HCT116 (cell line): Measurements from ENCODE around the gene FTO. TPM values are rescaled to one million over a fixed set of nuclear protein-coding genes. Genes with fewer than 3 reads are reported as not detected.

Experiments used
- ATAC-seq: fragments of 200-7000 bp; cut with Tn5 transposase; 2 replicates; pipeline ENCODE4 v1.9.1; 2020; ENCODE audit warnings: mild to moderate bottlenecking, moderate library complexity
- BruUV-seq: library from RNA; stranded (reverse); fragments of 400-500 nt; replicated peaks from 2 replicates; lab custom pipeline; 2021; lab: Mats Ljungman, UMichigan
- CTCF ChIA-PET: fragments of 300-600 bp; sonication (Branson Sonifier 250); formaldehyde crosslinking; loops from one replicate; lab custom pipeline; 2021; ENCODE audit warnings: antibody characterized with exemption; lab: Charles Lee
- POLR2A ChIA-PET: fragments of 300-600, 350-600 bp; sonication (Branson Sonifier 250); formaldehyde crosslinking; loops from one replicate; lab custom pipeline; 2021; ENCODE audit warnings: antibody characterized with exemption; lab: Charles Lee
- RAD21 ChIA-PET, 2 experiments: fragments of 300-600 bp; sonication (Branson Sonifier 250); formaldehyde crosslinking; loops; one replicate each; lab custom pipeline; 2023; ENCODE audit warnings: low total read pairs in 2 of 2; ENCODE audit not compliant: uncharacterized antibody in 2 of 2, unreplicated experiment in 2 of 2, low non-redundant PET in 1 of 2; lab: Charles Lee
- DNase-seq: peaks from one replicate; pipeline ENCODE4 v3.0.0-alpha.2; 2010; ENCODE audit warnings: low read depth, low spot score
- H2AFZ ChIP-seq: fragments of 200-600 bp; shearing (Covaris generic), sonication (generic); 2 replicates; pipeline ENCODE4 v1.6.1; 2017; ENCODE audit warnings: low read depth, mixed run types, mixed read lengths, antibody characterized with exemption, low read length; ENCODE audit not compliant: poor library complexity, severe bottlenecking
- H3K27ac ChIP-seq: 2 replicates; pipeline ENCODE4 v1.5.1; 2012; ENCODE audit warnings: low read depth, low read length
- H3K27me3 ChIP-seq: fragments of 200-600 bp; sonication (generic); 2 replicates; pipeline ENCODE4 v1.6.1; 2016; ENCODE audit warnings: mixed run types, low read length, mixed read lengths; ENCODE audit not compliant: insufficient read depth
- H3K36me3 ChIP-seq, 2 experiments: fragments of 200-500 bp in 1 of 2; fragments of 200-600 bp in 1 of 2; sonication (Bioruptor generic) in 1 of 2; sonication (generic) in 1 of 2; 2 replicates each; pipeline versions ENCODE4 v1.5.1 to v1.6.1; 2014 to 2016; ENCODE audit warnings: low read length in 2 of 2, inconsistent platforms in 1 of 2, mixed read lengths in 1 of 2, mixed run types in 1 of 2; ENCODE audit not compliant: insufficient read depth in 2 of 2, control insufficient read depth in 1 of 2
- H3K4me1 ChIP-seq, 2 experiments: fragments of 200-600 bp in 1 of 2; sonication (generic) in 1 of 2; 2 replicates each; pipeline versions ENCODE4 v1.5.1 to v1.6.1; 2012 to 2017; ENCODE audit warnings: low read length in 2 of 2, inconsistent platforms in 1 of 2, mild to moderate bottlenecking in 1 of 2, mixed read lengths in 1 of 2, mixed run types in 1 of 2, moderate library complexity in 1 of 2; ENCODE audit not compliant: insufficient read depth in 2 of 2, control insufficient read depth in 1 of 2
- H3K4me2 ChIP-seq: fragments of 200-600 bp; sonication (generic); 2 replicates; pipeline ENCODE4 v1.6.1; 2017; ENCODE audit warnings: mixed run types, low read length, mixed read lengths
- H3K4me3 ChIP-seq, 2 experiments: fragments of 200-600 bp in 1 of 2; sonication (generic) in 1 of 2; replicated peaks in 1 of 2; 2 replicates each; pipeline ENCODE4 v1.5.1; 2011 to 2016; ENCODE audit warnings: low read length in 2 of 2, control low read depth in 1 of 2, low read depth in 1 of 2, mild to moderate bottlenecking in 1 of 2, mixed read lengths in 1 of 2, mixed run types in 1 of 2
- H3K79me2 ChIP-seq: fragments of 200-600 bp; sonication (generic); 2 replicates; pipeline ENCODE4 v1.6.1; 2017; ENCODE audit warnings: mild to moderate bottlenecking, mixed run types, low read length, moderate library complexity, mixed read lengths; ENCODE audit not compliant: insufficient read depth
- H3K9ac ChIP-seq: fragments of 200-600 bp; sonication (generic); 2 replicates; pipeline ENCODE4 v1.6.1; 2016; ENCODE audit warnings: low read length, mixed read lengths
- H3K9me2 ChIP-seq: fragments of 200-600 bp; sonication (generic), shearing (Covaris generic); 2 replicates; pipeline ENCODE4 v1.6.1; 2017; ENCODE audit warnings: mixed run types, mild to moderate bottlenecking, moderate library complexity; ENCODE audit not compliant: insufficient read depth
- H3K9me3 ChIP-seq, 2 experiments: fragments of 200-500 bp in 1 of 2; fragments of 200-600 bp in 1 of 2; sonication (Bioruptor generic) in 1 of 2; sonication (generic) in 1 of 2; 2 replicates each; pipeline ENCODE4 v1.6.1; 2014 to 2017; ENCODE audit warnings: low read length in 2 of 2, mixed read lengths in 2 of 2, inconsistent platforms in 1 of 2, low read depth in 1 of 2, mild to moderate bottlenecking in 1 of 2, mixed run types in 1 of 2, moderate library complexity in 1 of 2; ENCODE audit not compliant: control insufficient read depth in 1 of 2, insufficient read depth in 1 of 2
- H4K20me1 ChIP-seq: fragments of 200-600 bp; sonication (generic), shearing (Covaris generic); 2 replicates; pipeline ENCODE4 v1.6.1; 2017; ENCODE audit warnings: mixed run types, mild to moderate bottlenecking, moderate library complexity; ENCODE audit not compliant: insufficient read depth
- EGR1 ChIP-seq: IDR thresholded peaks from 2 replicates; pipeline ENCODE4 v1.6.1; 2012; ENCODE audit warnings: low read depth
- EZH2 ChIP-seq: fragments of 200-600 bp; sonication (generic); IDR thresholded peaks from 2 replicates; pipeline ENCODE4 v1.6.1; 2017; ENCODE audit warnings: antibody characterized with exemption, mixed run types
- FOSL1 ChIP-seq: IDR thresholded peaks from 2 replicates; pipeline ENCODE4 v1.6.1; 2012; ENCODE audit warnings: low read depth
- JUND ChIP-seq: IDR thresholded peaks from 2 replicates; pipeline ENCODE4 v1.6.1; 2012
- POLR2A ChIP-seq: IDR thresholded peaks from 2 replicates; pipeline ENCODE4 v1.7.0; 2011; ENCODE audit warnings: borderline replicate concordance; ENCODE audit not compliant: insufficient read depth, insufficient read length; ENCODE audit errors: extremely low read depth
- RAD21 ChIP-seq: IDR thresholded peaks from 2 replicates; pipeline ENCODE4 v1.6.1; 2012; ENCODE audit warnings: low read depth, mild to moderate bottlenecking
- SIN3A ChIP-seq: IDR thresholded peaks from 2 replicates; pipeline ENCODE4 v1.6.1; 2012; ENCODE audit warnings: low read depth
- SP1 ChIP-seq: IDR thresholded peaks from 2 replicates; pipeline ENCODE4 v1.6.1; 2012; ENCODE audit warnings: low read depth
- SRF ChIP-seq: IDR thresholded peaks from 2 replicates; pipeline ENCODE4 v1.6.1; 2012; ENCODE audit warnings: low read depth
- ZNF274 ChIP-seq: fragments of 200-500 bp; sonication (Bioruptor generic); IDR thresholded peaks from 2 replicates; pipeline ENCODE4 v1.6.1; 2014; ENCODE audit warnings: mild to moderate bottlenecking, low read depth, low read length, inconsistent platforms
- intact Hi-C: fragments of 100-400 bp; cut with micrococcal nuclease; formaldehyde crosslinking; loops from 2 replicates; pipeline ENCODE4 v1.10.0; 2022
- total RNA-seq: library from RNA; stranded (reverse); gene quantifications from one replicate; pipeline ENCODE4 v1.2.1, GENCODE V29; 2021; ENCODE audit not compliant: unreplicated experiment
- TF ChIP-seq, protein P1 (sequence below): IDR thresholded peaks from 2 replicates; pipeline ENCODE4 v1.6.1; 2011; ENCODE audit warnings: mild to moderate bottlenecking, low read length, moderate library complexity; ENCODE audit not compliant: insufficient replicate concordance; ENCODE audit errors: extremely low read depth
- TF ChIP-seq, protein P2 (sequence below): IDR thresholded peaks from 2 replicates; pipeline ENCODE4 v1.6.1; 2012
- TF ChIP-seq, protein P3 (sequence below), 3 experiments: fragments of 200-600 bp in 1 of 3; sonication (generic) in 1 of 3; IDR thresholded peaks in 2 of 3; conservative IDR thresholded peaks in 1 of 3; 2 replicates each; pipeline ENCODE4 v1.5.1; 2012 to 2017; ENCODE audit warnings: low read depth in 2 of 3, low read length in 2 of 3, antibody characterized with exemption in 1 of 3, borderline replicate concordance in 1 of 3, control low read depth in 1 of 3, mild to moderate bottlenecking in 1 of 3, mixed read lengths in 1 of 3, mixed run types in 1 of 3, moderate library complexity in 1 of 3; ENCODE audit not compliant: insufficient read depth in 1 of 3

FTO gene
- total RNA-seq, 1 experiment from 2014 or later = 55.2 TPM

DNA sequence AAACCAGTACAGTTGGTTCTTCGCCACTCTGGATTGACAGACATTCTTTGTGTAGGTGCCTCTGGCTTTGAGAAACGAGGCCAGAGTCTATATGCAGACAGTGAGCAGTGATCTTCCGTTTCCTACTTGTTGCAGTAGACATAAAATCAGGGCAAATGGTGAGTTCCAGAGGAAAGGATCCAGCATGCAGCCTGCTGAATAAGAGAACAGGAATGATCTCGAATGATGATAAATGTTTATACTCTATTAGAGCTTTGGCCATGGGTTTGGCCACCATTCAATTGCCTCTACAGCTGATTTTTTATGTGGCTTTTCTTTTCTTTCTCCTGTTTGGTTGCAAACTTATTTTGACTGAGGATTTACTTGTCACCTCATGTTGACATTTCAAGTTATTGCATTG, 295.9 kb downstream of the FTO start:
- H3K79me2 ChIP-seq = no peaks in the 10 kb centered on the region
- H4K20me1 ChIP-seq = no peaks in the 10 kb centered on the region
- POLR2A ChIA-PET = no interaction called here
- intact Hi-C loops = no loop called here
- H3K4me3 ChIP-seq = no peak overlapping the region
- no peak for DNase-seq
- no peak overlapping the region for H3K4me2 ChIP-seq
- RAD21 ChIA-PET = no interaction called here
- H3K27me3 ChIP-seq = no peaks in the 10 kb centered on the region
- ATAC-seq = no peak
- H2AFZ ChIP-seq = no peak overlapping the region
- TF ChIP-seq EZH2 (no peak), SRF (no peak), SP1 (no peak), POLR2A (no peak), EGR1 (no peak), ZNF274 (no peak)
- TF ChIP-seq, protein P1, sequence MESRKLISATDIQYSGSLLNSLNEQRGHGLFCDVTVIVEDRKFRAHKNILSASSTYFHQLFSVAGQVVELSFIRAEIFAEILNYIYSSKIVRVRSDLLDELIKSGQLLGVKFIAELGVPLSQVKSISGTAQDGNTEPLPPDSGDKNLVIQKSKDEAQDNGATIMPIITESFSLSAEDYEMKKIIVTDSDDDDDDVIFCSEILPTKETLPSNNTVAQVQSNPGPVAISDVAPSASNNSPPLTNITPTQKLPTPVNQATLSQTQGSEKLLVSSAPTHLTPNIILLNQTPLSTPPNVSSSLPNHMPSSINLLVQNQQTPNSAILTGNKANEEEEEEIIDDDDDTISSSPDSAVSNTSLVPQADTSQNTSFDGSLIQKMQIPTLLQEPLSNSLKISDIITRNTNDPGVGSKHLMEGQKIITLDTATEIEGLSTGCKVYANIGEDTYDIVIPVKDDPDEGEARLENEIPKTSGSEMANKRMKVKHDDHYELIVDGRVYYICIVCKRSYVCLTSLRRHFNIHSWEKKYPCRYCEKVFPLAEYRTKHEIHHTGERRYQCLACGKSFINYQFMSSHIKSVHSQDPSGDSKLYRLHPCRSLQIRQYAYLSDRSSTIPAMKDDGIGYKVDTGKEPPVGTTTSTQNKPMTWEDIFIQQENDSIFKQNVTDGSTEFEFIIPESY = no peak
- TF ChIP-seq, all 23 proteins: peak for 0
- no peaks in the 10 kb centered on the region for H3K9me2 ChIP-seq
- no peak overlapping the region for H3K27ac ChIP-seq
- no peaks in the 10 kb centered on the region for H3K36me3 ChIP-seq
- BruUV-seq = no TSS peak
- CTCF ChIA-PET = no interaction called here
- no peaks in the 10 kb centered on the region for H3K4me1 ChIP-seq
- no peaks in the 10 kb centered on the region for H3K9me3 ChIP-seq
- no peak overlapping the region for H3K9ac ChIP-seq

DNA sequence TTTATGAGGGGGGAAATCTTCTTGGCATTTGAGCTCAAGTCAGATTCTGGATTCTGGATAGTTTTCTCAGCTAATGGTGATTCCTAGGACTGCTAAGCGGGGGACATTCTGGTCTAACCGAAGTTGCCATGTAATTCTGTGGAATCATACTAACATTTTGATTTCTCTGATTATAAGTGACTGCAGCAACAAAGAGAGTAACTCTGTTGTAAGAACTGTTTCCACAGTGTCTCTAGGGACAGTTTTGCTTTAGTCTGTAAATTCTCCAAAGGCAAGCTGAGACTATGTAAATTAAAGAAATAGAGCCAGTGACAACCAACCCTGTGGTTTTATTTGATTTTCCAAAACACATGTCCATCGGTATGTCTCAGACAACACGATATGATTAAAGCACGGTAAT, 296.4 kb downstream of the FTO start:
- Histone ChIP-seq H3K9ac (no peak overlapping the region), H4K20me1 (no peaks in the 10 kb centered on the region), H3K27ac (no peak overlapping the region), H3K9me2 (no peaks in the 10 kb centered on the region), H3K27me3 (no peaks in the 10 kb centered on the region), H3K79me2 (no peaks in the 10 kb centered on the region), H3K4me1 (no peaks in the 10 kb centered on the region), H3K4me3 (no peak overlapping the region), H3K9me3 (no peaks in the 10 kb centered on the region), H3K4me2 (no peak overlapping the region), H2AFZ (no peak overlapping the region), H3K36me3 (no peaks in the 10 kb centered on the region)
- CTCF ChIA-PET = no interaction called here
- BruUV-seq = no TSS peak
- TF ChIP-seq, protein P2, sequence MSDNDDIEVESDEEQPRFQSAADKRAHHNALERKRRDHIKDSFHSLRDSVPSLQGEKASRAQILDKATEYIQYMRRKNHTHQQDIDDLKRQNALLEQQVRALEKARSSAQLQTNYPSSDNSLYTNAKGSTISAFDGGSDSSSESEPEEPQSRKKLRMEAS = no peak
- TF ChIP-seq EGR1 (no peak), JUND (no peak), ZNF274 (no peak), SRF (no peak), RAD21 (no peak), FOSL1 (no peak), SIN3A (no peak)
- TF ChIP-seq, protein P3, sequence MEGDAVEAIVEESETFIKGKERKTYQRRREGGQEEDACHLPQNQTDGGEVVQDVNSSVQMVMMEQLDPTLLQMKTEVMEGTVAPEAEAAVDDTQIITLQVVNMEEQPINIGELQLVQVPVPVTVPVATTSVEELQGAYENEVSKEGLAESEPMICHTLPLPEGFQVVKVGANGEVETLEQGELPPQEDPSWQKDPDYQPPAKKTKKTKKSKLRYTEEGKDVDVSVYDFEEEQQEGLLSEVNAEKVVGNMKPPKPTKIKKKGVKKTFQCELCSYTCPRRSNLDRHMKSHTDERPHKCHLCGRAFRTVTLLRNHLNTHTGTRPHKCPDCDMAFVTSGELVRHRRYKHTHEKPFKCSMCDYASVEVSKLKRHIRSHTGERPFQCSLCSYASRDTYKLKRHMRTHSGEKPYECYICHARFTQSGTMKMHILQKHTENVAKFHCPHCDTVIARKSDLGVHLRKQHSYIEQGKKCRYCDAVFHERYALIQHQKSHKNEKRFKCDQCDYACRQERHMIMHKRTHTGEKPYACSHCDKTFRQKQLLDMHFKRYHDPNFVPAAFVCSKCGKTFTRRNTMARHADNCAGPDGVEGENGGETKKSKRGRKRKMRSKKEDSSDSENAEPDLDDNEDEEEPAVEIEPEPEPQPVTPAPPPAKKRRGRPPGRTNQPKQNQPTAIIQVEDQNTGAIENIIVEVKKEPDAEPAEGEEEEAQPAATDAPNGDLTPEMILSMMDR (IDR thresholded peaks at IDR 0.05 in 2 of 3, conservative IDR thresholded peaks at IDR 0.05 in 1 of 3; ENCODE audit: borderline replicate concordance in 1 of 3, insufficient read depth in 1 of 3, low read depth in 2 of 3, low read length in 2 of 3) = no peak
- intact Hi-C loops = no loop called here
- RAD21 ChIA-PET = no interaction called here
- DNase-seq (no peak), ATAC-seq (no peak)
- POLR2A ChIA-PET = no interaction called here
